Stimulated activated CD8-positive, alpha-beta memory T cell treated with anti-CD3 and anti-CD28 coated beads, Interleukin-7, amount 100 ng/mL, for 48 hours (primary cell): ENCODE measurements around the gene UBASH3B.

ENCODE experiments used
- DNase-seq, 2 donors: peaks; one replicate each; pipeline ENCODE4 v3.0.0-alpha.2; 2020; ENCODE audit warnings: low read depth in 1 of 2; ENCODE audit errors: extremely low read depth in 1 of 2

Gene UBASH3B

GRCh38 chr11:122646549-122647340, 8.8 kb upstream of the UBASH3B start:
- no peak for DNase-seq

GRCh38 chr11:122647736-122648275, 7.7 kb upstream of the UBASH3B start:
- no peak for DNase-seq

GRCh38 chr11:122649116-122649515, 6.4 kb upstream of the UBASH3B start:
- no peak for DNase-seq

GRCh38 chr11:122650619-122651018, 4.9 kb upstream of the UBASH3B start:
- no peak for DNase-seq

- no peak for DNase-seq
These were observed 3.0 kb upstream of the UBASH3B start for GRCh38 chr11:122652495-122652894.

- no peak for DNase-seq
These were observed 1.5 kb upstream of the UBASH3B start for GRCh38 chr11:122653916-122654585.

- peak; percentile 25 to 34 for DNase-seq
These were observed 630 bp downstream of the UBASH3B start for GRCh38 chr11:122656073-122656630.

- DNase-seq = peak; percentile 19 to 29
These were observed 1.1 kb downstream of the UBASH3B start for GRCh38 chr11:122656631-122657101.

- DNase-seq = no peak
These were observed 4.4 kb downstream of the UBASH3B start for GRCh38 chr11:122659676-122660554.

- no peak for DNase-seq
These were observed 5.8 kb downstream of the UBASH3B start for GRCh38 chr11:122661182-122661945.

- DNase-seq = no peak
These were observed 7.7 kb downstream of the UBASH3B start for GRCh38 chr11:122663056-122663740.

- DNase-seq = no peak
These were observed 8.2 kb downstream of the UBASH3B start for GRCh38 chr11:122663764-122664163.

- DNase-seq = no peak
These were observed 8.7 kb downstream of the UBASH3B start for GRCh38 chr11:122664188-122664587.

- DNase-seq = no peak
These were observed 10.3 kb downstream of the UBASH3B start for GRCh38 chr11:122665861-122666260.

GRCh38 chr11:122666743-122667142, 11.2 kb downstream of the UBASH3B start:
- DNase-seq = no peak

- no peak for DNase-seq
These were observed 13.1 kb downstream of the UBASH3B start for GRCh38 chr11:122668562-122669090.

GRCh38 chr11:122670131-122670530, 14.6 kb downstream of the UBASH3B start:
- DNase-seq = no peak

- no peak for DNase-seq
These were observed 15.9 kb downstream of the UBASH3B start for GRCh38 chr11:122671400-122671891.

GRCh38 chr11:122672892-122673291, 17.4 kb downstream of the UBASH3B start:
- DNase-seq = no peak
